Tibial nerve (tissue), 3 donors: Measurements from ENCODE around the gene AKT3.

ENCODE experiments used
- CTCF ChIP-seq, 5 experiments: fragments of 200-600 bp in 3 of 5; fragments of 450-650 bp in 2 of 5; sonication (generic) in 3 of 5; IDR thresholded peaks; one replicate each; pipeline ENCODE4 v1.5.1; 2016 to 2019; ENCODE audit warnings: antibody characterized with exemption in 5 of 5, mild to moderate bottlenecking in 3 of 5, moderate library complexity in 2 of 5
- POLR2A ChIP-seq, 2 donors: fragments of 450-650 bp; IDR thresholded peaks; one replicate each; pipeline ENCODE4 v1.6.1; 2017; ENCODE audit warnings: antibody characterized with exemption in 2 of 2, mild to moderate bottlenecking in 2 of 2, moderate library complexity in 2 of 2

- TF ChIP-seq CTCF (IDR thresholded peaks at IDR 0.05) (no peak), POLR2A (IDR thresholded peaks at IDR 0.05) (no peak)
Measured at GRCh38 chr1:243842161-243842560, 7.9 kb downstream of the AKT3 start.
